Osteocyte (in vitro differentiated cells): ENCODE measurements around the gene FGF5. TPM values are rescaled to one million over a fixed set of nuclear protein-coding genes. Genes with fewer than 3 reads are reported as not detected.

Experiments
- DNase-seq: peaks from one replicate; pipeline ENCODE4 v3.0.0; 2021; ENCODE audit warnings: mixed read lengths; ENCODE audit not compliant: unreplicated experiment; ENCODE audit errors: extremely low spot score
- H3K27ac Mint-ChIP-seq: one replicate; pipeline ENCODE4 v1.8.0; 2021; ENCODE audit warnings: mild to moderate bottlenecking, mixed read lengths; ENCODE audit not compliant: unreplicated experiment
- H3K27me3 Mint-ChIP-seq: one replicate; pipeline ENCODE4 v1.8.0; 2021; ENCODE audit warnings: mixed read lengths; ENCODE audit not compliant: unreplicated experiment
- H3K36me3 Mint-ChIP-seq: one replicate; pipeline ENCODE4 v1.8.0; 2021; ENCODE audit warnings: mixed read lengths; ENCODE audit not compliant: unreplicated experiment
- H3K4me1 Mint-ChIP-seq: one replicate; pipeline ENCODE4 v1.8.0; 2021; ENCODE audit warnings: mixed read lengths; ENCODE audit not compliant: unreplicated experiment
- H3K4me3 Mint-ChIP-seq: one replicate; pipeline ENCODE4 v1.8.0; 2021; ENCODE audit warnings: mild to moderate bottlenecking, moderate library complexity, mixed read lengths; ENCODE audit not compliant: unreplicated experiment
- H3K9me3 Mint-ChIP-seq: one replicate; pipeline ENCODE4 v1.8.0; 2021; ENCODE audit warnings: mixed read lengths; ENCODE audit not compliant: unreplicated experiment
- total RNA-seq: library from RNA; stranded (reverse); gene quantifications from 2 replicates; pipeline ENCODE4 v1.2.1, GENCODE V29; 2021
- TF ChIP-seq, protein P1 (sequence below): fragments of 200-600 bp; sonication (generic); IDR thresholded peaks from 2 replicates; pipeline ENCODE4 v1.5.0; 2021; ENCODE audit warnings: antibody characterized with exemption, mild to moderate bottlenecking, moderate library complexity

FGF5 gene
- total RNA-seq, 1 donor from 2014 or later: 8.2 TPM

DNA sequence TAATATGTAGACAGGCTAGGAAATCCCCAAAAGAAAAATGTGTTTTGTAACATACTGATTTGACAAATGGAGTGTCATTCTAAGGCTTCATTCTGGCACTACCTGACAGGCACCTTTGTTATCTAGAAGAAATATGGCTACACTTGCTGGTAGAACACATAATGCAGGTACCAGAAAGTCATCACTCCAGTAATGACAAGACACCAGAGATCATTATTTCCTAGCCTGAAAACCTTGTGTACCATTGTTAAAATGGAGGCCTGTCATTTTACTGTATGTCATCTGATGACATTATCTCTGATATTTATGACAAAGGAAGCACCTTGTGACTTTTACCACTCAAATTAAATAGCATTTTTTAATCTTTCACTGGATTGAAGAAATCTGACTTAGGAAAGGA is 13.5 kb upstream of the FGF5 start:
- H3K27me3 Mint-ChIP-seq: no peaks in the 10 kb centered on the region
- H3K36me3 Mint-ChIP-seq: no peaks in the 10 kb centered on the region
- TF ChIP-seq, protein P1, sequence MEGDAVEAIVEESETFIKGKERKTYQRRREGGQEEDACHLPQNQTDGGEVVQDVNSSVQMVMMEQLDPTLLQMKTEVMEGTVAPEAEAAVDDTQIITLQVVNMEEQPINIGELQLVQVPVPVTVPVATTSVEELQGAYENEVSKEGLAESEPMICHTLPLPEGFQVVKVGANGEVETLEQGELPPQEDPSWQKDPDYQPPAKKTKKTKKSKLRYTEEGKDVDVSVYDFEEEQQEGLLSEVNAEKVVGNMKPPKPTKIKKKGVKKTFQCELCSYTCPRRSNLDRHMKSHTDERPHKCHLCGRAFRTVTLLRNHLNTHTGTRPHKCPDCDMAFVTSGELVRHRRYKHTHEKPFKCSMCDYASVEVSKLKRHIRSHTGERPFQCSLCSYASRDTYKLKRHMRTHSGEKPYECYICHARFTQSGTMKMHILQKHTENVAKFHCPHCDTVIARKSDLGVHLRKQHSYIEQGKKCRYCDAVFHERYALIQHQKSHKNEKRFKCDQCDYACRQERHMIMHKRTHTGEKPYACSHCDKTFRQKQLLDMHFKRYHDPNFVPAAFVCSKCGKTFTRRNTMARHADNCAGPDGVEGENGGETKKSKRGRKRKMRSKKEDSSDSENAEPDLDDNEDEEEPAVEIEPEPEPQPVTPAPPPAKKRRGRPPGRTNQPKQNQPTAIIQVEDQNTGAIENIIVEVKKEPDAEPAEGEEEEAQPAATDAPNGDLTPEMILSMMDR: no peak
- H3K9me3 Mint-ChIP-seq: no peaks in the 10 kb centered on the region
- H3K4me3 Mint-ChIP-seq: no peak overlapping the region
- H3K27ac Mint-ChIP-seq: no peak overlapping the region
- DNase-seq: no peak
- H3K4me1 Mint-ChIP-seq: peaks cover 15% of the 10 kb centered on the region

DNA sequence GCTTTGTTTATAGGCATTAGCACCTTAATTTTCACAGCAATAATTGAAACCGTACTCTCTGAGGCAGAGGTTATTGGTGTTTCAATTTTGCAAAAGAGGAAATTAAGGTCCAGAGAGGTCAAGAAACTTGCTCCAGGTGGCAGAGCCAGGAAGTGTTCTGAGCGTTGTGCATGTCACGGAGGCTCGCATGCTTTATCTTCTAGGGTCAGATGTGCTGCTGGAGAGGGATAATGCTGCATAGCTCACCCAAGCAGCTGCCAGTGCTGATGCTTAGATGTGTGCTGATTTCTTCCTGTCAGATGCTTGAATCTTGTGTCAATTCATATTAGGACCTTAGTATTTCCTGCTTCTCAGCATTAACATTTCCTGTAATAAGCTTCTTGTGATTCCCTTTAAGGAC is 13.0 kb upstream of the FGF5 start:
- H3K9me3 Mint-ChIP-seq: no peaks in the 10 kb centered on the region
- H3K36me3 Mint-ChIP-seq: no peaks in the 10 kb centered on the region
- no peak overlapping the region for H3K27ac Mint-ChIP-seq
- TF ChIP-seq, protein P1: no peak
- H3K4me1 Mint-ChIP-seq: peaks cover 15% of the 10 kb centered on the region
- DNase-seq: no peak
- H3K27me3 Mint-ChIP-seq: no peaks in the 10 kb centered on the region
- H3K4me3 Mint-ChIP-seq: no peak overlapping the region

DNA sequence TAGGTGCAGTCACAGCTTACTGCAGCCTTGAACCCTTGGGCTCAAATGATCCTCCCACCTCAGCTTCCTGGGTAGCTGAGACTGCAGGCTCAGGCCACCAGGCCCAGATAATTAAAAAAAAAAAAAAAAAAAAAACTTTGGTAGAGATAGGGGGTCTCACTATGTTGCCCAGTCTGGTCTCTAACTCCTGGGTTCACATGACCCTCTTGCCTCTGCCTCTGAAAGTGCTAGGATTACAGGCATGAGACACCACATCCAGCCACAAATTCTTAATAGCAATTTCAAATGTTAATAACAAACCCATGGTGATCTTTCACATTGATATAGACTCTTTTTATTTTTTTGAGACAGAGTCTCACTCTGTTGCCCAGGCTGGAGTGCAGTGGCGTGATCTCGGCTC is 12.3 kb upstream of the FGF5 start:
- no peak overlapping the region for H3K27ac Mint-ChIP-seq
- TF ChIP-seq, protein P1: no peak
- H3K9me3 Mint-ChIP-seq: no peaks in the 10 kb centered on the region
- no peaks in the 10 kb centered on the region for H3K36me3 Mint-ChIP-seq
- no peaks in the 10 kb centered on the region for H3K27me3 Mint-ChIP-seq
- H3K4me1 Mint-ChIP-seq: peaks cover 13% of the 10 kb centered on the region
- no peak overlapping the region for H3K4me3 Mint-ChIP-seq
- DNase-seq: no peak

DNA sequence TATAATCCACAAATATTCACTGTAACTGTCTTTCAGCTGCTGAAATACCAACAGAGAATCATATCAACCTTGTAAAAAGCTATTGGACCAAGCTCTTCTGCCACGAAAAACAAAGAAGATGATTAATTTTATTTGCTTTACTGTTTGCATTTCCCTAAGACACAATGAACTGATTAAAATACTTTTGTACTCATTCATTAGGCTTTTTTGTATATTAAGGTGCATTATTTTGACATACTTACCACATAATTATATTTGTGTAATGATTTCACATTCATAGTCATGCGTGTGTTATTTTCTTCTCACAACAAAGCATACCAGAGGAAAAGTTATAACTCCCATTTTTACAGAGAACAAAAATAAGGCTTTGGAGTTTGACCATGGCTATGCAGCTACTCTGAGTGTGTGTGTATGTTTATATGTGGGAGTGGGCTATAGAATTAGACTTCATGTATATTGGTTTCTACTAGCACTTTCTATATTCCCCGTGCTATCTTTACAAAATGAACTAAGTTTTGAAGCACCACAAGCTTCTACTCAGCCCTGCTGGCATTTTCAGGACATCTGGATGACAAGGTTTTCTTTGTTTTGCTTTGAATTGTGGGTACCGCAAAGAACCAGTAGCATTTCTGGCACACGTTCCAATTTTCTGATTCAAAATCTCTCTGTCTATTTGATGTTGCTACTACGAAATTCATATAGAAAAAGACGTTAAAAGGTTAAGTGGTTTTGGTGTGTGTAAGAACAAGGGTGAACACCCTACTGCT is 11.0 kb upstream of the FGF5 start:
- Mint-ChIP-seq H3K4me3 (no peak overlapping the region), H3K36me3 (no peaks in the 10 kb centered on the region), H3K9me3 (no peaks in the 10 kb centered on the region), H3K27ac (peak overlapping the region; percentile 10), H3K4me1 (peaks cover 10% of the 10 kb centered on the region), H3K27me3 (no peaks in the 10 kb centered on the region)
- DNase-seq: no peak
- TF ChIP-seq, protein P1: no peak

DNA sequence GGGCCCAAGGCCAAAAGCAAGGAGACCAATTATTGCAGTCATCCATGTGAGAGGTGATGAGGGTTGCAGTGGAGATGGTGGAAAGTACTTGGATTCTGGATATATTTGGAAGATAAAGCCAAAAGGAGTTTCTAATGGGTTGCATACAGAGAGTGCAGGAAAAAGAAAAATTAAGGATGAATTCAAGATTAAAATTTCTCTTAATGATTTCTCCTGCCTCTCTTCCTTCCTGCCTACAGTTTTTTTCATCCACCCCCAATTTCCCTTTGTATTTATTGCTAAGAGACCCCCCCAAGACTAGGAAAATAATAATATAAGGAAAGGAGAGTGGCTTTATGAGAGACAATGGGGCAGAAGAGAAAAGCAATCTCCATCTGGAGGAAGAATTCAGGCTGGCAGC is 8.6 kb upstream of the FGF5 start:
- Mint-ChIP-seq H3K4me1 (peaks cover 10% of the 10 kb centered on the region), H3K36me3 (no peaks in the 10 kb centered on the region), H3K27ac (no peak overlapping the region), H3K9me3 (no peaks in the 10 kb centered on the region), H3K4me3 (no peak overlapping the region), H3K27me3 (no peaks in the 10 kb centered on the region)
- DNase-seq: no peak
- TF ChIP-seq, protein P1: no peak
